K562 (cell line): ENCODE measurements around the gene FCSK. TPM values are rescaled to one million over a fixed set of nuclear protein-coding genes. Genes with fewer than 3 reads are reported as not detected.

ENCODE experiments used
- BHLHE40 ChIP-seq: IDR thresholded peaks from 2 replicates; pipeline ENCODE4 v1.6.1; 2011; ENCODE audit warnings: low read length, improper control_type of control experiment
- CGGBP1 ChIP-seq: fragments of 250-450 bp; sonication (Bioruptor Pico); IDR thresholded peaks from 2 replicates; pipeline ENCODE4 v1.9.0; 2021; ENCODE audit warnings: mild to moderate bottlenecking
- CREB3L1 ChIP-seq: fragments of 450-650 bp; IDR thresholded peaks from 2 replicates; pipeline ENCODE4 v1.6.1; 2014; ENCODE audit warnings: low read depth, mild to moderate bottlenecking, moderate library complexity, borderline replicate concordance
- GABPB1 ChIP-seq: sonication (generic); formaldehyde crosslinking; IDR thresholded peaks from 2 replicates; pipeline ENCODE4 v1.8.0; 2022; ENCODE audit warnings: mild to moderate bottlenecking, missing genetic modification reagents
- GABPB2 ChIP-seq: fragments of 250-450 bp; sonication (Bioruptor Pico); conservative IDR thresholded peaks from 2 replicates; pipeline ENCODE4 v1.5.1; 2021; ENCODE audit warnings: mild to moderate bottlenecking
- GMEB1 ChIP-seq: fragments of 250-450 bp; sonication (Bioruptor Pico); IDR thresholded peaks from 2 replicates; pipeline ENCODE4 v1.4.0; 2020; ENCODE audit warnings: mild to moderate bottlenecking
- MIER1 ChIP-seq: fragments of 450-650 bp; IDR thresholded peaks from 2 replicates; pipeline ENCODE4 v1.6.1; 2016; ENCODE audit warnings: antibody characterized with exemption, mild to moderate bottlenecking, low read depth
- MTF1 ChIP-seq: fragments of 250-450 bp; sonication (Bioruptor Pico); IDR thresholded peaks from 2 replicates; pipeline ENCODE4 v1.9.0; 2021; ENCODE audit warnings: moderate library complexity, mild to moderate bottlenecking, inconsistent platforms, borderline replicate concordance
- NELFE ChIP-seq: IDR thresholded peaks from 2 replicates; pipeline ENCODE4 v1.6.1; 2011; ENCODE audit warnings: mild to moderate bottlenecking; ENCODE audit not compliant: insufficient read depth, insufficient read length
- PHB ChIP-seq: fragments of 250-450 bp; sonication (Bioruptor Pico); IDR thresholded peaks from 2 replicates; pipeline ENCODE4 v1.5.0; 2021
- PML ChIP-seq: IDR thresholded peaks from 2 replicates; pipeline ENCODE4 v1.6.1; 2012; ENCODE audit warnings: low read length, inconsistent platforms
- RBM14 ChIP-seq: fragments of 200-400 bp; formaldehyde crosslinking; IDR thresholded peaks from 2 replicates; pipeline ENCODE4 v1.6.1; 2018; ENCODE audit warnings: low read depth, mild to moderate bottlenecking, low read length, moderate library complexity, borderline replicate concordance; ENCODE audit not compliant: insufficient read depth
- RBM34 ChIP-seq: fragments of 200-400 bp; formaldehyde crosslinking; IDR thresholded peaks from 2 replicates; pipeline ENCODE4 v1.6.1; 2018; ENCODE audit warnings: low read length, borderline replicate concordance; ENCODE audit not compliant: insufficient read depth
- SMARCA5 ChIP-seq: fragments of 450-650 bp; IDR thresholded peaks from 2 replicates; pipeline ENCODE4 v1.6.1; 2016
- TCF15 ChIP-seq: fragments of 250-450 bp; sonication (Bioruptor Pico); IDR thresholded peaks from 2 replicates; pipeline ENCODE4 v1.8.0; 2022; ENCODE audit warnings: moderate library complexity, mild to moderate bottlenecking, inconsistent platforms
- TFE3 ChIP-seq: fragments of 450-650 bp; formaldehyde crosslinking; IDR thresholded peaks from 2 replicates; pipeline ENCODE4 v1.4.0; 2020; ENCODE audit warnings: mild to moderate bottlenecking, mixed read lengths
- TOE1 ChIP-seq, 2 experiments: fragments of 450-650 bp in 1 of 2; sonication (generic) in 1 of 2; formaldehyde crosslinking in 1 of 2; IDR thresholded peaks; 2 replicates each; pipeline versions ENCODE4 v1.7.1 to v1.8.0; 2016 to 2022; ENCODE audit warnings: borderline replicate concordance in 2 of 2, mild to moderate bottlenecking in 2 of 2, antibody characterized with exemption in 1 of 2, inconsistent platforms in 1 of 2, low read depth in 1 of 2, missing genetic modification reagents in 1 of 2, moderate library complexity in 1 of 2
- ZBTB49 ChIP-seq: sonication (generic); formaldehyde crosslinking; IDR thresholded peaks from 2 replicates; pipeline ENCODE4 v1.8.0; 2022; ENCODE audit warnings: missing genetic modification reagents, mild to moderate bottlenecking, borderline replicate concordance
- ZNF143 ChIP-seq: sonication (generic); formaldehyde crosslinking; IDR thresholded peaks from 2 replicates; pipeline ENCODE4 v1.9.0; 2022; ENCODE audit warnings: mild to moderate bottlenecking, missing genetic modification reagents
- polyA plus RNA-seq, 8 experiments: library from polyadenylated mRNA; depleted of rRNA in 4 of 8; stranded (reverse) in 5 of 8; unstranded in 3 of 8; fragments of >200 nt; fragmentation: Nextera tagmentation in 2 of 8; fragmentation: Illumina TruSeq in 1 of 8; extraction: Ambion mirVana in 2 of 8; extraction: Trizol in 1 of 8; gene quantifications; 2 replicates each; pipeline versions ENCODE4 v1.2.1 to v1.2.3, GENCODE V29; 2011 to 2014; ENCODE audit warnings: inconsistent platforms in 1 of 8, missing spikeins in 1 of 8
- total RNA-seq, 7 experiments: library from RNA; depleted of rRNA in 6 of 7; stranded (reverse); fragments of >200 nt in 6 of 7; fragmentation: Illumina TruSeq in 2 of 7; extraction: Trizol in 2 of 7; gene quantifications; 2 replicates each; pipeline versions ENCODE4 v1.2.1 to v1.2.3, GENCODE V29; 2011 to 2021; ENCODE audit warnings: low replicate concordance in 1 of 7

Gene FCSK
- total and polyA plus RNA-seq, 9 of the 15 experiments (the other 6 are each of a cell fraction or from before 2014, with no cell fraction given), result 0.92 to 18.6 (median 8.3) TPM

- TF ChIP-seq TFE3 (CRISPR knock-in tag) (no peak), CGGBP1 (0 out of 2 replicates have a peak, but pooled peaks have one; percentile 58), RBM34 (no peak), TOE1 (IDR thresholded peaks at IDR 0.05; ENCODE audit: borderline replicate concordance) (peak; percentile 46), TOE1 (CRISPR knock-in tag; IDR thresholded peaks at IDR 0.05; ENCODE audit: borderline replicate concordance, low read depth) (0 out of 2 replicates have a peak, but pooled peaks have one; percentile 24), GMEB1 (CRISPR knock-in tag) (no peak), PHB (no peak), ZBTB49 (CRISPR knock-in tag) (no peak), ZNF143 (CRISPR knock-in tag) (no peak), MIER1 (0 out of 2 replicates have a peak, but pooled peaks have one; percentile 0), RBM14 (no peak), MTF1 (CRISPR knock-in tag) (no peak), NELFE (no peak), GABPB2 (CRISPR knock-in tag) (no peak), BHLHE40 (no peak), PML (peak; percentile 80), SMARCA5 (no peak), CREB3L1 (no peak; the same call in 1 of the 2 replicates), GABPB1 (no peak), TCF15 (CRISPR knock-in tag) (no peak)
These were observed 69.5 kb downstream of the FCSK start, which contains the start of gene SF3B3 (continued) for GRCh38 chr16:70523743-70524398.
